Ecto neural progenitor cell (in vitro differentiated cells): ENCODE results near the gene SULT1A2.
"Not testable (repeated sequence)": the region's sequence is repeated elsewhere in the genome, so short reads cannot be mapped to it uniquely, and the experiment has no call there.

Source experiments
- DNase-seq: peaks from one replicate; pipeline ENCODE4 v3.0.0-alpha.2; 2018; ENCODE audit warnings: low spot score

SULT1A2 gene

DNA sequence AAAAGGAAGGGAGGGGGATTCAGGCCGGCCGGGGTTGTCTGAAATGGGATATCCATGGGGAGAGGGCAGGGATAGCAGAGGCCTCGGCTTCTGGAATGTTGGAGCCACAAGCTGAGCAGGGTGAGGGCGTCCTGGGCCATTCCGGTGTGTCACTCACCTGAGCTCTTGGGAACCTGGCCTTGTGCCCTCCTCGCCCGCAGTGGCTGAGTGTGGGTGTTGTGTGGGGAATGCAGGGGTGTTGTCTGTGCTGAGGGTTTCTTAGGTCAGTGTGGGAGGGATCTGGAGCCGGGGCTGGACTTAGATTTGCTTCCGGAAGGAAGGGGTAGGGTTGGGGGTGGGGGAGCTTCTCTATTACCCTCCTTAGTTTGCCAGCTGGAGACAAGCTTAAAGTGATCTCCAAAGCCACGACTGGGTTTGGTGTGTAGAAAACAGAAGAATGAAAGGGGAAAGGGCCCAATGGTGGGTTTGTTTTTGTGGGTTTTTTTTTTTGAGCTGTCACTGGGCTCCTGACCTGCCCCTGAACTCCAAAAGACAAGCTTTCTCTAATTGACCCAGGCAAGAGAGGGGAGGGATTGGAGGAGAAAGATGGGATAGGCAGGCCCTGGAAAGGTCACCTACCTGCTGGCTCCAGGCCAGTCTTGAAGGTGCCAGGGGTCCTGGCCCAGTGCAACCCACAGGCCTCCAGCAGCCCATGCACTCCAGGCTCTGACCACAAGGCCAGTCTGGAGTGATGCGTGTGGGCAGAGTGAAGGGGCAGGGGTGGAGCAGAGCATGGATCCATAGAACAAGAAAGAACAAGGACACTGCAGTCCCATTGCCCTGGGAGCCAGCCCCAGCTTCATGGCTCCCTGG, at the start of gene SULT1A2:
TSS of gene SULT1A2 (minus strand) at position 211 of the 852 bp plus-strand sequence. CDS start 1,120 bp downstream, outside the sequence.
- no peak for DNase-seq

DNA sequence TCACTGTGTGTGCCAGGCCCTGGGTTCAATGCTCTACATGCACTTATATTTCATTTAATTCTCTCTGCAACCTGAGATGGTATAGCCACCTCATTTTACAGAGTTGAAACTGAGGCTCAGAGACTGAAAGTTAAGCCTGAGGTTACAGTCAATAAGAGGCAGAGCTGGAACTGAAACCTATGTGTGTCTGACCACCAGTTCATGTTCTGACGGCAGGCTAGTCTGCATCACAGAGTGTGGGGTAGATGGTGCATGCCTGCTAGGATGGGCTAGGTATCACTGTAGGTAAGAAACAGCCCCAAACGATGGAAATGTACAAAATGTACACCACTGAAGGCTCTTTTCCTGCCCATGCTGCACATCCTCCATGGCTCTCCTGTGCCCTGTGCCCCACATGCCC, 43.1 kb upstream of the SULT1A2 start:
- DNase-seq: not testable (repeated sequence)

DNA sequence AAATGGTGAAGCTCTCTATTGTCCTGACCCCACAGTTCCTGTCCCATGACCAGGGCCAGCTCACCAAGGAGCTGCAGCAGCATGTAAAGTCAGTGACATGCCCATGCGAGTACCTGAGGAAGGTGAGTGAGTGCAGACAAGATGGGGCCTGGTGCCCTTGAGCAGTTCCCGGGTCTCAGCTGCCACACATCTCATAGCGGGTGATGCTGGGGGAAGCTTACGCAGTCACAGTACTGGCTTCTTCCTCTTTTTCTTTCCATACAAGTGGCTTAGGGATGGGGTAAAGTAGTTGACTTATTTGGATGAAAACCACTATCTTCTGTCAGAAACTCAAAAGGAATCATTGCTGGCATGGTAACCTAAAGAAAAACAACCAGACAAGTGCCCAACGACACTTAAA, 41.5 kb upstream of the SULT1A2 start:
- not testable (repeated sequence) for DNase-seq

DNA sequence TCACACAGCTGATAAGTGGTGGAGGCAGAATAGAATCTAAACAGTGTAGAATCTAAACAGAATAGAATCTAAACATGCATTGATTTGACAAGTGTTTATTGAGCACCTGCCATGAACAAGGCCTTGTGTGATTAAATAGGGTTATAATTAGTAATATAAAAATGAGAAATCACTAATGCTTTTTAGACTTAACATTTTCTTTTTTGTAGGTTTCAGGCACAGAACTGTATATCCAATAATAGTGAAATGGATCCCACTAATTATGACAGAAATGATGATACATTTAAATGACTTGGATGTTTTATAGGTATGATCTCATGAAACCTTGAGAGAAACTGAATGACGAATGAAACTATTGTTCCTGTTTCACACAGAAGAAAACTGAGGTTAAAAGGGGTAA, 40.9 kb upstream of the SULT1A2 start, which contains the start of gene NPIPB8:
TSS of gene NPIPB8 (plus strand) at position 301 of the 400 bp plus-strand sequence. CDS start 296 bp downstream, outside the sequence.
- DNase-seq: not testable (repeated sequence)

DNA sequence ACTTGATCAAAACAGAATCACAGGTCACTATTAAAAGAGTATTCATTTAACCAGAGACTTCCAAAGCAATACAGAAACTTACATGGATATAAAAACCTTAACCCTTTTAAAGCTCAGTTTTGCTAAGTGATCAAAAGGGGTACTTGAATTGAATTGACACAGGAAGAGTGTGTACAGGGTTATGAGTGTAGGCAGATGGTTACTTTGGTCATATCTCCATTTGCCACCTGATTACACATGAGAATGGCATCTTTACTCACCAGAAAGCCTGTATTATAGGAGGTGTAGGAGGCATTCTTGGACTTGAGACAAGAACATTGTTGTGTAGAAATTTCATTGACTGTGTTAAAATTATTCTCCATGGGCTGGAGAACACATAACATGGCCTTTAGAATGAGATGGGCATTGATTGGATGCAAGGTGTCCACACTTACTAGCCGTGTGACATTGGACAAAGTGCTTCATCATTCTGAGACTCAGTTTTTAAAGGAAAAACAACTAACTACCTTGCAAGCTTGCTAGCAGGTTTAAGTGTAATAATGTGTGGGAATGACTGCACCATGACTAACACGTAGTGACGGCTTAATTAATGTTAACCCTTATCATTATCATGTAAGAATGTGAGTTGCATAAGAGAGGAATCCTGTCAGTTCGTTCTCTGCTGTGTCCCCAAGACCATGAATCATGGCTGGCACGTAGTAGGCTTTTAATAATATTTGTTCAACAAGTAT, 39.4 kb upstream of the SULT1A2 start:
- DNase-seq: not testable (repeated sequence)

DNA sequence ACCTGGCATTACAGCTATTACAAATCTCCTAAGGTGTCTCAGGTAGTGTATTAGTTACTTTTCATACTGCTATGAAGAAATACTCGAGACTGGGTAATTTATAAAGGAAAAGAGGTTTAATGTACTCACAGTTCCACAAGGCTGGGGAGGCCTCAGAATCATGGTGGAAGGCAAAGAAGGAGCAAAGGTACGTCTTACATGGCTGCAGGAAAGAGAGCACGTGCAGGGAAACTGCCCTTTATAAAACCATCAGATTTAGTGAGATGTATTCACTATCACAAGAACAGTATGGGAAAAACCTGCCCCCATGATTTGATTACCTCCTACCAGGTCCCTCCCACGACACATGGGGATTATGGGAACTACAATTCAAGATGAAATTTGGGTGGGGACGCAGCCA, 34.1 kb upstream of the SULT1A2 start:
- DNase-seq: not testable (repeated sequence)

DNA sequence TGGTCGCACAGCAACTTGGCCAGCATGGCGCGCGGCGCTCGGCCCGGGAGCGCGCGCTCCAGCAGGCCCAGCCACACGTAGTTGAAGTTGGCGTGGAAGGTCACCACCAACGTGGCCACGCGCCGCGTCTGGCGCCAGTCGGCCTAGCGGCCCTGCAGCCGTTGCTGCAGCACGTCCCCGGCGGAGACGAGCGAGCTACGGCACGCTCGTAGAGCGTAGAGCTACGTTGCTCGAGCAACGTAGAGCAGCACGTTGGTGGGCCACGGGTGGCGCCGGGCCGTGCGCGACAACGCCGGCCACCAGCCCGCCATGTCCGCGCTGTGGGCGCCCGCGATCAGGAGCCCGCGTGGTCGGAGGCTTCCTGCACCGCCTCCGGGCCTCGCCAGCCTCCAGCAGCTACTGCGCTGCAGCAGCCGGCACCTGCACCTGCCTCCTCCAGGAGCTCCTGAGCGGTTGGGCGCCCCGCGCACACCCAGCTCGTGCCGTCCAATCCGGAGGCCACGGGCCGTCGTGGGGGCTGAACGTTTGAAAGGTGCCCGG, 26.4 kb upstream of the SULT1A2 start:
- no peak for DNase-seq

DNA sequence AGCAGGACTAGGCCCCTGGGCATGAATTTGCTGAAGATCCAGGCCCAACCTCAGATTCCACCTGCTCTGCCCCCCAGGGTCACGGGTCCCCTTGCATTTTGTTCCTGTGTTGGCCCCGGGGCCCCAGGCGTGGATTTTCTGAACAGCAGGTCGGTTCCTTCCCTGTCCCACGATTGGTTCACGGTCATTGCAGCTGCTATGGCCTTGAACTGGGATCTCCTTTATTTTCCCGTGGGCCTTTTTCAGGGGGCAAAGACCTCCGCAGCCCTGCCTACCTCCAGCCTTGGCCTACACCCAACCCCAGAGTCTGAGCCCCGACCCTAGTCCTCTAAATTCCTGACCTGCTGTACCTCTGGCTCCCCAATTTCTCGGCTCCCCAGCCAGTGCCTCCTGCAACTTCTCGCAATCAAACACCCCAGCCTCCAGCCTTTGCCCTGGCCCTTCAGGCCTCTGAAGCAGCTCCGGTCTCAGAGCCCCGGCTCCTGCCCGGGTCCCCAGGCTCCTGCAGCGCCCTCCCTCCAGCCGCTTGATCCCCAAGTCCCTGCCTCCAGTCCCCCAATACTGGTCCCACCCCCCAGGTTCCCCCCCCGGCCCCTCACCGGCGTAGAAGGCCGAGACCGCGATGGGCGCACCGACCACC, 25.8 kb upstream of the SULT1A2 start:
- DNase-seq: not testable (repeated sequence)

DNA sequence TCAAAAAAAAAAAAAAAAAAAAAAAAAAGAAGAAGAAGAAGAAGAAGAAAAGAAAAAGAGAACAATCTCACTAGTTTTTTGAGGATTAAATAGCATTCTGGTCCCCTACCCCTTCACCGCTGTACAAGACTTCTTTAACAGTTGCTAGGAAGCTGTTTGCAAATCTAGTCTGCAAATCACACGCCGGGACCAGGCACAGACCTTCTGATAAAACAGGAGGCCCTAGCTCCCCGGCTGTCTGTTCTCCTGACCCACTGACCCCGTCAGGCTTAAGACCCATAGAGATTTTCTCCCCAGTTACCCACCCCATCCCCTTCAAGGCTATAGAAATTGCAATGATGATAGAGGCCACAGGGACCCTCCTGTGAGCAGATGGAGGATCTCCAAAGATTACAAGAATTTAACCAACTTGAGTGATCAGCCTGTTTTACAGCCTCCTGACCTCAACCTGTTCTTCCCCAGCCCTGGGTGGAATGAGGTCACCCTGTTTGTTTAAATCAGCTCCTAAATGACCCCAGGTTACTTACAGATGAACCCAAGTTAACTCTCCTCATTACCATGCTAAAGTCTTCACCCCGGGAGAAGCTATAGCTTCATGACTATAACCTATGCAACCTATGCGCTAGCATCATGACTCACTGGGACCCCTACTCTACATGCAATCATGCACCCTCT, 24.8 kb upstream of the SULT1A2 start:
- DNase-seq: no peak

DNA sequence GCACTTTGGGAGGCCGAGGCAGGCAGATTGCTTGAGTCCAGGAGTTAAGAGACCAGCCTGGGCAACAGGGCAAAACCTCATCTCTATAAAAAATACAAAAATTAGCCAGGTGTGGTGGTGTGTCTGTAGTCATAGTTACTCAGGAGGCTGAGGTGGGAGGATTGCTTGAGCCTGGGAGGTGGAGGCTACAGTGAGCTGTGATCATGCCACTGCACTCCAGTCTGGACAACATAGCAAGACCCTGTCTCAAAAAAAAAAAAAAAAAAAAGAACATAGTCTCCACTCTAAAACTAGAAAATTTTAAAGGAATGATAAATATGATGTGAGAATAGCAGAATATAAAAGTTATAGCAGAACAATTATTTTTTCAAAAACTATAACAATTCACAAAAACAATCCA, 23.5 kb upstream of the SULT1A2 start:
- not testable (repeated sequence) for DNase-seq

DNA sequence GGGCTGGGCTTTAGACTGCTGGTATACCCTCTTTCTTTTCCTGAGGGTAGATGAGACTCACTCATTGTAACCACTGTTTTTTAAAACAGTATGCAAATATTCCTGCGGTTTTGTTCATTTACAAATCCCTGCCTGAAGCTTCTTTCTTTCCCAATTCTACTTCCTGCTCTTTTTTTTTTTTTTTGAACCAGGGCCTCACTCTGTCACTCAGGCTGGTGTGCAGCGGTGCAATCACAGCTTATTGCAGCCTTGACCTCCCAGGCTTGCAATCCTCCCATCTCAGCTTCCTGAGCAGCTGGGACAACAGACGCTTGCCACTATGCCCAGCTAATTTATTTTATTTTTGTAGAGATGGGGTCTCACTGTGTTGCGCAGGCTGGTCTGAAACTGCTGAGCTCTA, 21.0 kb upstream of the SULT1A2 start:
- no peak for DNase-seq

DNA sequence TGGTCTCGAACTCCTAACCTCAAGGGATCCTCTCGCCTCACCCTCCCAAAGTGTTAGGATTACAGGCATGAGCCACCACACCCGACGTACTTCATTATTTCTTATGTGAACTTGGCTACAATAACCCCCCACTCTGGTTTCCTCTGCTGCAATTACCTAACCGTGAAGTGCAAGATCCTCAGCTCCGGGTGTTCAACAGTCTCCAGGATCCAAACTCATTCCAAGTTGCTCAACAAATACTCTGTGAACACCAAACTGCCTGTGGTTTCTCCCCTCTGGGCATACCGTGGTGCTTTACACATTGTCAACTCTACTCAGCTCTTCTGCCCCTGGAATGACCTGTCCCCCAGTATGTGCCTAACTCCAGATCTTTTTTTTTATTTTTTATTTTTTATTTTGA, 19.8 kb upstream of the SULT1A2 start:
- DNase-seq: peak; percentile 26

DNA sequence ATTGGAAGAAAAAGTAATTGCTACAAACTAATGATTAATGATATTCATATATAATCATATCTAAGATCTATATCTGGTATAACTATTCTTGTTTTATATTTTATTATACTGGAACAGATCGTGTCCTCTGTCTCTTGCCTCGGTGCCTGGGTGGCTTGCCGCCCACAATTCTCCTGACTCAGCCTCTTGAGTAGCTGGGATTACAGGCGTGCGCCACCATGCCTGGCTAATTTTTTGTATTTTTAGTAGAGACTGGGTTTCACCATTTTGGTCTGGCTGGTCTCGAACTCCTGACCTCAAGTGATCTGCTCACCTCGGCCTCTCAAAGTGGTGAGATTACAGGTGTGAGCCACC, 19.4 kb upstream of the SULT1A2 start:
- not testable (repeated sequence) for DNase-seq

DNA sequence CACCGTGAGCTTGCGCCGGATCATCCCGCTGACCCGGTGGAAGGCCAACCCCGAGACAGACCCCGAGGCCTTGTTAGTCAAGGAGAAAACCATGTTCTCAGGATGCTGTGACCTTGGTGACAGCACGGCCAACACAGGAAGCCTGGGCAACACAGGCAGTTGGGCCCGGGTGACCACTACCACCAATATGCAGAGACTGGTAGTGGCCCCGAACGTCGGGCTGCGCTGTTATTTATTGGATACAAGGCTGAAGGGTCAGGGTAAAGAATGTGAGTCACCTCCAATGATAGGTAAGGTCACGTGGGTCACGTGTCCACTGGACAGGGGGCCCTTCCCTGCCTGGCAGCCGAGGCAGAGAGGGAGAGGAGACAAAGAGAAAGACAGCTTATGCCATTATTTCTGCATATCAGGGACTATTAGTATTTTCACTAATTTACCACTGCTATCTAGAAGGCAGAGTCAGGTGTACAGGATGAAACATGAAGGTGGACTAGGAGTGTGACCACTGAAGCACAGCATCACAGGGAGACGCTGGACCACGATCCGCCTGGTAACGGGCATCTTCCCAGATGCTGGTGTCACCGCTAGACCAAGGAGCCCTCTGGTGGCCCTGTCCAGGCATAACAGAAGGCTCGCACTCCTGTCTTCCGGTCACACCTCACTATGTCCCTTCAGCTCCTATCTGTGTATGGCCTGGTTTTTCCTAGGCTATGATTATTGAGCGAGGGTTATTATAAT, 18.8 kb upstream of the SULT1A2 start:
- DNase-seq: peak; percentile 53

DNA sequence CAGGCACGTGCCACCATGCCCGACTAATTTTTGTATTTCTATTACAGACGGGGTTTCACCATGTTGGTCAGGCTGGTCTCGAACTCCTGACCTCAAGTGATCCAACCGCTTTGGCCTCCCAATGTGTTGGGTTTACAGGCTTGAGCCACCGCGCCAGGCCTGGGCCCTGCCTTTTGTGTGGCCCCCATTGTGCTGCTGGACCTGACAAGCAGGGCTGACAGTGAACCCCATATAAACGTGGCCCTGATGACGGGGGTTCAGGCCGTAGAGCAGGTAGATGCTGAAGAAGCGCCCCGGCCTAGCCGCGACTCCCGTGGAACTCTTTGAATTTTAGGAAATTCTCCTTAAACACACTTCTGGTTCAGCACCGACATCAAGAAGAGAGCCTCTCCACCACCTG, 17.7 kb upstream of the SULT1A2 start:
- DNase-seq: not testable (repeated sequence)

DNA sequence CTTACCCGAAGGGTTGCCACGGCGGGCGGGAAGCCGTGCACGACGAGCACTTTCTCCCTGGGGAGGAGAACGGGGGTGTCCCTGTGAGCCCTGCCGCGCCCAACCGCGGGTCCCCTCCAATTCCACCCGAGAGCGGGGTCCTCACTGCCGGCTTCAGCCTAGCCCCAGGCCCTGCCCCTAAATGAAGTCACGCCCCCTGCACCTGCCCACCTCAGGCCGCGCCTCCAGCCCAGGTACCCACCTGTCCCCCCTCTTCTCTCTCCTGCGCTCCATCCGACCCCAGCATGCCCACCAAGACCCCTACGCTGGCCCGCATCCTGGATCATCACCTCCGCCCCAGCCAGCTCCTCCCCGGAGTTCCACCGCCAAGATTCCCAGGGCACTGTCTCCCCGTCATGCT, 17.1 kb upstream of the SULT1A2 start:
- DNase-seq: not testable (repeated sequence)

DNA sequence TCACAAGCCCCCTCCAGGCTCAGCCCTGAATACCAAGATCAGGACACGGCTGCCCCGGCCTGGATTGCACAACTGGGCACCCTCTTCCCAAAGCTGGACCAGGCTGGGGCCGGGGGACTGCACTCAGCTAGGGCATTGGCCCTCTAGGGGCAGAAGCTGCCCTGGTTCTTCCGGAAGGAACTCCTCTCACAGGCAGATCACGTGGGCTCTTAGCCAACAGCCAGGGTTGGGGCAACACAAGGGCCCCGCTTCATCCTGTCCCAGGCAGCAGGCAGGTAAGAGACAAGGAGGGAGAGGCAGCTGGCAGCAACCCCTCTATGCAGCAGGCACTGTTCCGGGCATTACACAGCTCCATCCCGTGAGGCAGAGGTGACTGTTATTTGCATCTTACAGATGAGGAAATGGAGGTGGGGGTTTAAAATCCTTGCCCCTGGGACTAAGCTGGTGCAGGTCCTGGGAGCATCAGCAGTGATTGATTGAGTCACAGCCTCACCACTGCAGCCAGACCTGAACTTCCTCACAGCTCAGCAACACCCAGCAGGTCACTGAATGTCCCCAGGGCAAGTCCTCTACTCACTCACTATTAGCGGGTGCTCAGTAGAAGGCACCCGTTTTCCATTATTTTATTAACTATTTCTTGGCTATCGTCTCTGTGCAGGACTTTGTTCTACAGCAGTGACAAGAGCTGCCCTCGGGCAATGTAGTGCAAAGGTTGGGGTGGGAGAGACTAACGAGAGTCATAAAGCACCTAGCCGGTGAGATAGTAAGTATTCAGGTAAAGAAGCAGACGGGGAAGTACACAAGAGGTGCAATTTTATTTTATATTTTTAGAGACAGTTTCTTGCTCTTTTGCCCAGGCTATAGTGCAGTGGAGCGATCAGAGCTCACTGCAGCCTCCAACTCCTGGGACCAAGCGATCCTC, 15.8 kb upstream of the SULT1A2 start:
- not testable (repeated sequence) for DNase-seq

DNA sequence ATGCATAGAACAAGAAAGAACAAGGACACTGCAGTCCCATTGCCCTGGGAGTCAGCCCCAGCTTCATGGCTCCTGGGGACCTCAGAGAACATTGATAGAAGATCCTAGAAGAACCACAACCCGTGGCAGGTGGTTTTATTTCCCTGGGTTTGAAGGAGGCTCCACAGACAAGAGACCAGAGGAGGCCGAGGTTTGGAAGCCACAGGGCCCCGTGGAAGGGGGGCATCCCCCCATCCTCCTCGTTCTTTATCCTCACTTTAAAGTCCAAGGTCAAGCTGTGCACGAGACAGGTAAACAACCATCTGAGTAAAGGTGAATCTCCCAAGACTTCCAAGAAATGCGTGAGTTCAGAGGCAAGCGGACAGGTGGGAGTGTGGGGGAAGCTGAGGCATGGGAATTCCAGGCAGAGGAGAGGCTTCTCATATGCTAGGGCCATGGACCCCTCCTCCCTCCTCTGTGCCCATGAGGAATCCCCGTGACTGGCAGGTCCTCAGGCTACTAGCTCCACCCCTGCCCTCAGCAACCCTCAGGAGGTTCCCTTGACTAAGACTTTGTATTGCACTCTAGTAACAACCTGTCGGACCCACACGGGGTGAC, 13.8 kb upstream of the SULT1A2 start:
- DNase-seq: no peak
